ENCODE results near the gene MCTP2. TPM values are rescaled to one million over a fixed set of nuclear protein-coding genes. Genes with fewer than 3 reads are reported as not detected.

MCTP2 gene
- total and polyA plus RNA-seq, 2 of the 13 experiments (the other 11 are each of a cell fraction or from before 2014, with no cell fraction given) = 5.1 to 8.6 TPM

DNA sequence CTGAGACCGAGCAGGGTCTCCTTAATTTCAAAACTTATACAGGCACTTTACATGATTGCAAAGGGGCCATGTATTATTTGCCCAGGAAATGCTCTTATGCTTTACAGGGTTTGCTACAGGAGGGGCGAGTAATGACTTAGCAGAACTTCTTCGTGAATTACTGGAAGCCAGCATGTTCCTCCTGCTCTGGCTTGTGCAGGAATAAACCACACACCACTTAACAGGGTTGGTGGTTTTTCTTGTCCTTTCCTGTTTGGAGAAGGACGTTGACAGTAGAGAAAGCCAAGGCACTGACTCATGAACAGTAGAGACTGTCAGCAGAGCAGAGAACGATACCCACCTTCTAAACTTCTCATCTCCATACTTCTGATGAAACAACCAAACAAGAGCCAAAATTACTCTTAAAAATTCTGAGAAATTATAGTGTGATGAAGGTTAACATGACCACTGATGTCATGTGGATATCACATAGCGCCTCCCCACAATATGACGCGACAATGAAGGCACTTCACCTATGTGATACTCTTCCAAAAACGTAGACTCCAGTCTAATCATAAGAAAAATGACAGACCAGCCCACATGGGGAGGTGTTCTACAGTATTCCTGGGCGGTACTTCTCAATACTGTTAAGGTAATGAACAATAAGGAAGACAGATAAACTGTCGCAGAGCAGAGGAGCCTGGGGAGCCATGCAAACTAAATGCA is 24.7 kb upstream of the MCTP2 start (continued):
- TF ChIP-seq ZNF530 (CRISPR knock-in tag; IDR thresholded peaks at IDR 0.05; ENCODE audit: low read depth) = no peak
- no peak for TF ChIP-seq ARNT2 (CRISPR knock-in tag; IDR thresholded peaks at IDR 0.05; ENCODE audit: low read depth)
- no peak for TF ChIP-seq CEBPG (CRISPR knock-in tag; IDR thresholded peaks at IDR 0.05)
- no peak for TF ChIP-seq ONECUT2 (CRISPR knock-in tag; IDR thresholded peaks at IDR 0.05)
- TF ChIP-seq MED1 (CRISPR knock-in tag; IDR thresholded peaks at IDR 0.05) = no peak
- TF ChIP-seq ZNF839 (CRISPR knock-in tag; IDR thresholded peaks at IDR 0.05; ENCODE audit: borderline replicate concordance) = no peak
- no peak for TF ChIP-seq SNAPC2 (CRISPR knock-in tag; IDR thresholded peaks at IDR 0.05)

DNA sequence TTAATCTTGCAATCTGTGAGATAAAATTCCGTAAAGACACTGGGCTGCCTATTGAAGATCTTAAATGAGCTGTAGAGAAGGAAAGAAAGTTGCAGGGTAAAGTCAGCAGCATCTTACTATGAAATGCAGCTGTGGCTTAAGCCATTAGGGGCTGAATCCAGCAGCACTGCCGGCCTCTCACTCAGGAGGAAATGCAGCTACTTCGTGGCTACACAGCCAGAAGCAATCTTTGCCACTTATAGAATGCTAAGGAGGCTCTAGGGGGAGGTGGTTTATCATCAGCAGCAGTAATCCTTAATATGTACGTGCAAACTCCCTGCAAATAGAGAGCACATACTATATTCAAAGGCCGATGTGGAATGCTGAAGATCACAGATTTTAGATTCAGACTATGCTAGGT is 19.1 kb upstream of the MCTP2 start:
- no peak overlapping the region for H3K4me2 ChIP-seq (ENCODE audit: low read depth, low read length)
- H3K79me2 ChIP-seq (ENCODE audit: insufficient read depth, low read length) = no peaks in the 10 kb centered on the region
- H3K27ac ChIP-seq (ENCODE audit: extremely low read length, insufficient read depth, low read length) = no peak overlapping the region
- intact Hi-C loops (cut with micrococcal nuclease; ENCODE audit: unreplicated experiment) = no loop called here
- ChIA-PET CTCF (ENCODE audit: low intra/inter-chr PET ratio, low total read pairs) (no interaction called here), POLR2A (no interaction called here)
- no peak overlapping the region for H3K9ac ChIP-seq (ENCODE audit: insufficient read depth, low read depth, low read length)
- TF ChIP-seq GATAD2A (CRISPR knock-in tag; IDR thresholded peaks at IDR 0.05) = no peak
- no peak for TF ChIP-seq ZFP36 (IDR thresholded peaks at IDR 0.05; ENCODE audit: borderline replicate concordance, low read depth, low read length, partially characterized antibody)
- TF ChIP-seq, protein P1, sequence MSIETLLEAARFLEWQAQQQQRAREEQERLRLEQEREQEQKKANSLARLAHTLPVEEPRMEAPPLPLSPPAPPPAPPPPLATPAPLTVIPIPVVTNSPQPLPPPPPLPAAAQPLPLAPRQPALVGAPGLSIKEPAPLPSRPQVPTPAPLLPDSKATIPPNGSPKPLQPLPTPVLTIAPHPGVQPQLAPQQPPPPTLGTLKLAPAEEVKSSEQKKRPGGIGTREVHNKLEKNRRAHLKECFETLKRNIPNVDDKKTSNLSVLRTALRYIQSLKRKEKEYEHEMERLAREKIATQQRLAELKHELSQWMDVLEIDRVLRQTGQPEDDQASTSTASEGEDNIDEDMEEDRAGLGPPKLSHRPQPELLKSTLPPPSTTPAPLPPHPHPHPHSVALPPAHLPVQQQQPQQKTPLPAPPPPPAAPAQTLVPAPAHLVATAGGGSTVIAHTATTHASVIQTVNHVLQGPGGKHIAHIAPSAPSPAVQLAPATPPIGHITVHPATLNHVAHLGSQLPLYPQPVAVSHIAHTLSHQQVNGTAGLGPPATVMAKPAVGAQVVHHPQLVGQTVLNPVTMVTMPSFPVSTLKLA (IDR thresholded peaks at IDR 0.05) = no peak
- TF ChIP-seq POGK (CRISPR knock-in tag; conservative IDR thresholded peaks at IDR 0.05) = no peak
- TF ChIP-seq RXRA (CRISPR knock-in tag; IDR thresholded peaks at IDR 0.05) = no peak
- TF ChIP-seq MED13 (CRISPR knock-in tag; IDR thresholded peaks at IDR 0.05) = no peak
- TF ChIP-seq CC2D1A (CRISPR knock-in tag; IDR thresholded peaks at IDR 0.05) = no peak
- TF ChIP-seq NR1H2 (CRISPR knock-in tag; IDR thresholded peaks at IDR 0.05; ENCODE audit: borderline replicate concordance, low read depth) = no peak
- no peak for TF ChIP-seq USF2 (IDR thresholded peaks at IDR 0.05; ENCODE audit: low read depth, low read length)
- TF ChIP-seq USF2 (CRISPR knock-in tag; IDR thresholded peaks at IDR 0.05; ENCODE audit: borderline replicate concordance) = no peak
- H3K27me3 ChIP-seq (ENCODE audit: control insufficient read depth in 1 of 2, insufficient read depth in 2 of 2, low read length in 2 of 2) = no peaks in the 10 kb centered on the region
- DNase-seq (ENCODE audit: low spot score) = no peak
- ATAC-seq = no peak
- H3K4me3 ChIP-seq (replicated peaks in 1 of 3; ENCODE audit: insufficient read depth in 1 of 3, low read depth in 2 of 3, low read length in 3 of 3) = no peak overlapping the region
- H3K4me1 ChIP-seq (ENCODE audit: insufficient read depth, low read length) = no peaks in the 10 kb centered on the region
- H4K20me1 ChIP-seq (ENCODE audit: insufficient read depth, low read length) = no peaks in the 10 kb centered on the region
- no peaks in the 10 kb centered on the region for H3K36me3 ChIP-seq (replicated peaks in 1 of 2; ENCODE audit: control insufficient read depth in 1 of 2, insufficient read depth in 2 of 2, low read length in 2 of 2)
- H3K9me3 ChIP-seq (ENCODE audit: low read length) = no peaks in the 10 kb centered on the region
- in situ Hi-C loops (cut with HindIII; ENCODE audit: extremely low pct_ligation_motif_present, low pct_unique_long_range_greater_than_20kb) = no loop called here
- H2AFZ ChIP-seq (ENCODE audit: low read length) = no peak overlapping the region
- FAIRE-seq = no peak
- 3% methylated on average over 5 of the region's 5 CpGs for WGBS (ENCODE audit: low lambda C conversion rate)
- no TSS peak for BruUV-seq (replicated peaks)

All from HepG2 (cell line).